ENCODE data around the gene C2orf76. TPM values are rescaled to one million over a fixed set of nuclear protein-coding genes. Genes with fewer than 3 reads are reported as not detected.

Gene C2orf76
- polyA plus RNA-seq, 1 donor = 5.8 TPM

DNA sequence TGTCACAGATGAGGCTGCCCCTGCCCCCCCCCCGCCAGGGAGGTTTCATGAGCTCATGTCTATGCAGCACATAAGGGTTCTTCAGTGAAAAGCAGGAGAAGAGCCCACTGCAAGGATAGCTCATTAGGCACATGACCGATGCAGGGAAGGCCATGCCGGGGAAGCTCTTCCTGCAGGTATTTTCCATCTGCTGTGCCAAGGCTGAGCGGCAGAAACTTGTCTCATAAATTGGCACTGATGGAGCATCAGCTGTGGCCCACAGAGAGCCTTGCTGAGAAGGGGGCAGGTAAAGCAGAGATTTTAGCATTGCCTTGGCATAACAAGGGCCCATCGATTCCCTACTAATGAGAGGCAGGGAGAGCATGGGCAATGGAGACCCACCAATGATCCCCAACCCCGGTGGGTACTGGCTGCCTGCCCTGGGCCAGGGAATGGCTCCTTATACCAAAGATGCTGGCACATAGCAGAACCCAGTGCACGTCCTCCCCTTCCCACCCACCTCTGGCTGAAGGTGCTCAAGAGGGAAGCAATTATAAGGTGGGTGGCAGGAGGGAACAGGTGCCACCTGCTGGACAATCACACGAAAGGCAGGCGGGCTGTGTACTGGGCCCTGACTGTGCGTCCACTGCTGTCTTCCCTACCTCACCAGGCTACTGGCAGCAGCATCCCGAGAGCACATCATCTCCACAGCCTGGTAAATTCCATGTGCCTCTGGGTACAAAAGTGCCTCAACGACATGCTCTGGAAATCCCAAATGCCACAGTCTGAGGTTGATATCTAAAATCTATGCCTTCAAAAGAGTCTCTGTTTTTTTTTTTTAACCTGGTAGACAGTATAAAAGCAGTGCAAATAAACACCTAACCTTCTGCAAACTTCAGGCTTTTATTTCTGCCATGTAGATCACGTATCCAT lies 101.6 kb downstream of the C2orf76 start:
- DNase-seq (ENCODE audit: low read depth) = no peak

DNA sequence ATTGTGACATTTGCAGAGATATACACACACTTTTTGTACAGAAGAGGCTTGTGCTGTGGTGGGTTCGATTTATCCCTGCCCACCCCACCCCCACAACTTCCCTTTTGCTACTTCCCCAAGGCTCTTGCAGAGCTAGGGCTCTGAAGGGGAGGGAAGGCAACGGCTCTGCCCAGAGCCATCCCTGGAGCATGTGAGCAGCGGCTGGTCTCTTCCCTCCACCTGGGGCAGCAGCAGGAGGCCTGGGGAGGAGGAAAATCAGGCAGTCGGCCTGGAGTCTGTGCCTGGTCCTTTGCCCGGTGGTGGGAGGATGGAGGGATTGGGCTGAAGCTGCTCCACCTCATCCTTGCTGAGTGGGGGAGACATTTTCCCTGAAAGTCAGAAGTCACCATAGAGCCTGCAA lies 103.0 kb downstream of the C2orf76 start:
- no peak for DNase-seq (ENCODE audit: low read depth)

GRCh38 chr2:119263025-119263424 lies 103.6 kb downstream of the C2orf76 start:
- no peak for DNase-seq (ENCODE audit: low read depth)

DNA sequence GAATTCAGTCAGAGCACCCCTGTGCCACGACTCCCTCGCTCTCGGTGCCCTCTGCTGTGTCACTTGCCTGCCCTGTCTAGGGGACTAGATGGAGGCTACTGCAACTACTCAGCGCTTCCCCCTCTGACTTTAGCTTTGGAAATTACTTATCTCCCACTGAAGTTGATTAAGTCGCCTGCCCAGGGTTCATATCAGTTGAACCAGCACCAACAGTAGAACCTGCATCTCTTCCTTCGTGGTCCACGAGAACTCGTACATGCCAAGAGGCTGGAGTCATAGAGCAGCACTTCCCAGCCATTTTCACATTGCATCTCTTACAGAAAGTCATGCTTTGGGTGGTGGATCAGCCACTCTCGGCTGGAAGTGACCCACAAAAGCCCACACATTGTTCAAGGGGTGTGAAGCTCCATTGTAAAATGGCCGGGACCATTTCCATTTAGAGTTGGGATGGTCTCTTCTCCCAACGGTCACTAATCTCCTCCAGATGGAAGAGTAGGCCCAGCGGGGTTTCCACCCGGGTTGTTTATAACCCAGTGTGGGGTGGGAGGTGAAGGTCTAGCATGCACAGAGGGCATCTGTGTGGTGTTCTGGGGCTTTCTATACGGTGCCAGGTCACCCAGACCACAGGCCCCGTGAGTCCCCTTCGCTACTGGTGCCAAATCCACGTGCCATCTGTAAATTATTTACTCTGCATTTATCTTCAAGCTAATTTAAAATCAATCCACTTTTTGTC lies 105.0 kb downstream of the C2orf76 start:
- DNase-seq (ENCODE audit: low read depth) = no peak

- DNase-seq (ENCODE audit: low read depth) = no peak
These were observed 105.8 kb downstream of the C2orf76 start for GRCh38 chr2:119260646-119261492.

- DNase-seq (ENCODE audit: low read depth) = no peak
These were observed 107.3 kb downstream of the C2orf76 start for GRCh38 chr2:119259296-119259860.

DNA sequence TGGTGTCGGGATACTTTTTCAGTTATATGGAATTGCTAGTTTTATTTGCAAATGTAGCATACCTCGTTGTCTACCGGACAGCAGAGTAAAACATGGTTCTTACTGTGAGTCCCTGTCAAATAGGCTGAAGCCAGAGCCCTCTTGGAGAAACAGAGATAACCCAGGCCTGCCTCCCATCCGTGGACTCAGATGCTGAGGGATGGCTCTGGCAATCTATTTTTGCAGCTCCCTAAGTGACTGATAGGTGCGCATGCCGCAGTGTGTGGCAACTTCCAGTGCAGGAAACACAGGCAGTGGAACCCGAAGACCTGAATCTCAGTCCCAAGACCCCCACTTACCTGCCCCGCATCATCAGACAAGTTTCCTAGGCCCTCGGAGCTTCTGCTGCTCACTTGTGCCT lies 109.4 kb downstream of the C2orf76 start:
- no peak for DNase-seq (ENCODE audit: low read depth)

GRCh38 chr2:119256582-119256921 lies 110.1 kb downstream of the C2orf76 start:
- DNase-seq (ENCODE audit: low read depth) = no peak

GRCh38 chr2:119255760-119256581 lies 110.7 kb downstream of the C2orf76 start:
- no peak for DNase-seq (ENCODE audit: low read depth)

GRCh38 chr2:119254601-119255080 lies 112.0 kb downstream of the C2orf76 start:
- no peak for DNase-seq (ENCODE audit: low read depth)

- no peak for DNase-seq (ENCODE audit: low read depth)
These were observed 112.7 kb downstream of the C2orf76 start for GRCh38 chr2:119253760-119254600.

DNA sequence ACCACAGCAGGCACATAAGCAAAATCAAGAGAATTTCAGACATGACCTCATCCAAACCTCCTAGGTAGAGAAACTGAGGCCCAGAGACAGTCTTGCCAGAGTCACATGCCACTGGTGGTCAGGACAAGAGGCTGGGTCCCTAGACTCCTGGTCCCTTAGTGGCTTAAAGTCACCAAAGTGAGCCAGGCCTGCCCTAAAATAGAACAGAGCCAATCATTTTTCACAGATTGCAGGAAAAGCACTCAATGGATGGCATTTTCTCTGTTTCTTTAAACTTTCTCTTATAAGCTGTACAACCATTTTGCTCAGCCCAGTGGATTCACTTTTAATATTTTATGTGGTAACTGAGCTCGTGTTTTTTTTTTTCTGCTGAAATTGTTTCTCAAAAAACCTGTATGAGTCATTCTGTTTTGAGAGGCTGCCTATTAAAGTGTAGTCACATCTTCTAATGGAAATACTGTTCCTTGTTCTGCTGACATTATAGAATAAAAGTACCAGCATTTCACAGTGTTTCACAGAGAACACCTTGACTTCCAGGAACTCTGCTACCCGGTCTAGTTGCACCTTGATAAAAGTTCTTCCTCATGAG lies 113.4 kb downstream of the C2orf76 start:
- DNase-seq (ENCODE audit: low read depth) = no peak

Other genes with a start within 250 kb of the C2orf76 start
- not detected for gene C1QL2, start 208.1 kb downstream of the C2orf76 start, polyA plus RNA-seq (ENCODE audit: insufficient read length)
- 23.4 TPM for gene STEAP3, start 143.0 kb downstream of the C2orf76 start, polyA plus RNA-seq (ENCODE audit: insufficient read length)
- gene DBI, start 143 bp upstream of the C2orf76 start, polyA plus RNA-seq (ENCODE audit: insufficient read length) = 224 TPM
- gene TMEM37, start 65.0 kb upstream of the C2orf76 start, polyA plus RNA-seq (ENCODE audit: insufficient read length) = 8.3 TPM
- 1.5 TPM for gene SCTR, start 157.6 kb upstream of the C2orf76 start, polyA plus RNA-seq (ENCODE audit: insufficient read length)
- 0.53 TPM for gene CFAP221, start 177.6 kb upstream of the C2orf76 start, polyA plus RNA-seq (ENCODE audit: insufficient read length)